Calu3 (cell line): ENCODE results near the gene JOSD2. TPM values are rescaled to one million over a fixed set of nuclear protein-coding genes. Genes with fewer than 3 reads are reported as not detected.

Experiments used
- BruUV-seq: library from RNA; stranded (reverse); fragments of 400-500 nt; replicated peaks from 2 replicates; lab custom pipeline; 2021; lab: Mats Ljungman, UMichigan
- CTCF ChIA-PET: fragments of 300-600 bp; sonication (Branson Sonifier 250); formaldehyde crosslinking; loops from one replicate; lab custom pipeline; 2022; ENCODE audit warnings: antibody characterized with exemption; lab: Charles Lee
- DNase-seq: peaks from one replicate; pipeline ENCODE4 v3.0.0; 2022
- H3K27ac Mint-ChIP-seq: one replicate; pipeline ENCODE4 v1.8.0; 2022; ENCODE audit warnings: mixed read lengths; ENCODE audit not compliant: unreplicated experiment
- H3K27me3 Mint-ChIP-seq: one replicate; pipeline ENCODE4 v1.8.0; 2022; ENCODE audit warnings: mixed read lengths; ENCODE audit not compliant: unreplicated experiment
- H3K36me3 Mint-ChIP-seq: one replicate; pipeline ENCODE4 v1.8.0; 2022; ENCODE audit warnings: mild to moderate bottlenecking, moderate library complexity, mixed read lengths; ENCODE audit not compliant: insufficient read depth, unreplicated experiment
- H3K4me1 Mint-ChIP-seq: one replicate; pipeline ENCODE4 v1.8.0; 2022; ENCODE audit warnings: mild to moderate bottlenecking, low read depth, mixed read lengths; ENCODE audit not compliant: unreplicated experiment
- H3K4me3 Mint-ChIP-seq: one replicate; pipeline ENCODE4 v1.8.0; 2022; ENCODE audit warnings: mild to moderate bottlenecking, low read depth, moderate library complexity, mixed read lengths; ENCODE audit not compliant: unreplicated experiment
- H3K9me3 Mint-ChIP-seq: one replicate; pipeline ENCODE4 v1.8.0; 2022; ENCODE audit warnings: low read depth, mixed read lengths; ENCODE audit not compliant: unreplicated experiment
- intact Hi-C: fragments of 100-400 bp; cut with micrococcal nuclease; formaldehyde crosslinking; loops from one replicate; pipeline ENCODE4 v1.10.0; 2022; ENCODE audit not compliant: unreplicated experiment
- total RNA-seq: library from RNA; stranded (reverse); gene quantifications from 2 replicates; pipeline ENCODE4 v1.2.3, GENCODE V29; 2022
- TF ChIP-seq, protein P1 (sequence below): fragments of 200-600 bp; IDR thresholded peaks from one replicate; pipeline ENCODE4 v1.8.0; 2022; ENCODE audit warnings: antibody characterized with exemption; ENCODE audit not compliant: unreplicated experiment

Gene JOSD2
- total RNA-seq, 1 experiment from 2014 or later, result 38.6 TPM

DNA sequence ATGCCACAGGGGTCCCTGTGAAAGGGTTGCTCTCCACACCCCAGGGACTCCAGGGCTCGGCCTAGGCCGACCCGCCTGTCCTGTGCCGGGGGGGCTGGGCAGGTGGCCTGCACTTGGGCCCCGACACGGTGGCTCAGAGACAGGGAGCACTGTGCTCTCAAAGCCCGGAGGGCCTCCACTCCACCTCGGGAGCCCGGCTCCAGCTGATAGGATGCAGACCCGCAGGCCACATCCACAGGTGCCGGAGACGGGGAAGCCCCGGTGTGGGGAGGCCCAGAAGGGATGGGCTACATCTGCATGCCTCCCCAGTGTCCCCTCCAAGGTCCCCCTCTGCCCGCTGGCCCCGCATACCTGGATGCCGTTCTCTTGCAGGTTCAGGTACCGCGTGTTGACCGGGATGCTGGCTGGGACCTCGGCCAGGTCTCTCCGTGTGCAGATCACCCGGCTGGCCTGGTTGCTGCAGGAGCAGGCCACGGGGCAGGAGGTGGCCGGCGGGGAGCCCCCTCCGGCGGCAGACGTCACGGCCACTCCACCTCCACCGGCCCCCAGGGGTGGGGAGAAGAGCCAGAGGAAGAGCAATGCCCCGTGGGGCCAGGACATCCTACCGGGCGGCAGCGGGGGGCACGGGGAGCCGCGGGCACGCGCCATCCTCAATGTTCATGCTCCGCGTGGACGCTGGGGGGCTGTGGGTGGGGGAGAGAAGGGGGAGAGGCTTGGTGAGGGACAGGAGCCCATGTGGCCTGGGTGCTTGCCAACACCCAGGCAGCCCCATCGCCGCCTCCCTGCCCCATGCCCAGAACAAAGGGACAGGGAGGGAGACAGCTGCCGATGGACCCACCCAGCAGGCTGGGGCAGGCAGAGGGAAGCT is 37.4 kb upstream of the JOSD2 start:
- Mint-ChIP-seq H3K4me1 (no peaks in the 10 kb centered on the region), H3K4me3 (no peak overlapping the region), H3K9me3 (no peaks in the 10 kb centered on the region), H3K36me3 (no peaks in the 10 kb centered on the region), H3K27me3 (peaks cover 77% of the 10 kb centered on the region), H3K27ac (no peak overlapping the region)
- TF ChIP-seq, protein P1, sequence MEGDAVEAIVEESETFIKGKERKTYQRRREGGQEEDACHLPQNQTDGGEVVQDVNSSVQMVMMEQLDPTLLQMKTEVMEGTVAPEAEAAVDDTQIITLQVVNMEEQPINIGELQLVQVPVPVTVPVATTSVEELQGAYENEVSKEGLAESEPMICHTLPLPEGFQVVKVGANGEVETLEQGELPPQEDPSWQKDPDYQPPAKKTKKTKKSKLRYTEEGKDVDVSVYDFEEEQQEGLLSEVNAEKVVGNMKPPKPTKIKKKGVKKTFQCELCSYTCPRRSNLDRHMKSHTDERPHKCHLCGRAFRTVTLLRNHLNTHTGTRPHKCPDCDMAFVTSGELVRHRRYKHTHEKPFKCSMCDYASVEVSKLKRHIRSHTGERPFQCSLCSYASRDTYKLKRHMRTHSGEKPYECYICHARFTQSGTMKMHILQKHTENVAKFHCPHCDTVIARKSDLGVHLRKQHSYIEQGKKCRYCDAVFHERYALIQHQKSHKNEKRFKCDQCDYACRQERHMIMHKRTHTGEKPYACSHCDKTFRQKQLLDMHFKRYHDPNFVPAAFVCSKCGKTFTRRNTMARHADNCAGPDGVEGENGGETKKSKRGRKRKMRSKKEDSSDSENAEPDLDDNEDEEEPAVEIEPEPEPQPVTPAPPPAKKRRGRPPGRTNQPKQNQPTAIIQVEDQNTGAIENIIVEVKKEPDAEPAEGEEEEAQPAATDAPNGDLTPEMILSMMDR, result no peak
- CTCF ChIA-PET, result interaction anchor here (1.1 kb wide), 1 partner anchor 8 kb away, joined by 5 read pairs; no protein-coding TSS in a partner anchor
- intact Hi-C loops, result no loop called here
- DNase-seq, result no peak
- BruUV-seq, result no TSS peak

GRCh38 chr19:50547385-50548190 is 36.6 kb upstream of the JOSD2 start:
- Mint-ChIP-seq H3K36me3 (no peaks in the 10 kb centered on the region), H3K4me3 (no peak overlapping the region), H3K27ac (no peak overlapping the region), H3K9me3 (no peaks in the 10 kb centered on the region), H3K27me3 (peaks cover 69% of the 10 kb centered on the region), H3K4me1 (no peaks in the 10 kb centered on the region)
- CTCF ChIA-PET, result interaction anchor here (1.1 kb wide), 1 partner anchor 9 kb away, joined by 5 read pairs; no protein-coding TSS in a partner anchor
- intact Hi-C loops, result no loop called here
- DNase-seq, result no peak
- BruUV-seq, result no TSS peak
- TF ChIP-seq, protein P1, result no peak

DNA sequence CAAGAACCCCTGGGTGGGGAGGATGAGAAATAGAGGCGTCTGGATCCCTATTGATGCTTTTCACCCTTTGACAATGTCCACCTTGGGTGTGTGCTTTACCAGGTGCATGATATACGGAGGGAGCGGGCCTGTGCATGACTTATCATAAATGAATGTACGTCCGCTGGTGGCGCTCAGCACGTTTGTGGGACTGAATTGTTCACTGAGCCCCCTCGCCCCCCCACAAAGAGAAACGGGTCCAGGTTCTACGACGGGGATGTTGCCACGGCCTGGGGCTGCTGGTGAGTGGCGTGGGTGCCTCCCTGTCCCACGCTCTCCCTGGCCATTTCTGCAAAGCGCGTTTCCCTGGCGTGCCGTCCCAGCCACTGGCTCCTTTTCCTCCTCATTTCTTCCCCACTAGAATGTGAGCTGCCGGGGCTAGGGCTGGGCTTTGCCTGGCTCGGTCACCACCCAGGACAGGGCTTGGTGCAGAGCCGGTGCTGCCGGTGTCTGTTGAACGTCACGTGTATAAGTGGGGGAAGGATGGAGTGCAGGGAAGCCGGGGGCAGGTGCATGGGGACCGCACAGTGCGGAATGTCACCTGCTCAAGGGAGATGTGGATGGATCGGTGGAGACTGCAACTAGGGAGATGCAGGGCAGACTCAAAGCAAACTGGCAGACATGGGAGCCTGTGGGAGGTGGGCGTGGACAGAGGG is 35.7 kb upstream of the JOSD2 start:
- Mint-ChIP-seq H3K27me3 (peaks cover 69% of the 10 kb centered on the region), H3K4me3 (no peak overlapping the region), H3K4me1 (no peaks in the 10 kb centered on the region), H3K9me3 (no peaks in the 10 kb centered on the region), H3K36me3 (no peaks in the 10 kb centered on the region), H3K27ac (no peak overlapping the region)
- intact Hi-C loops, result no loop called here
- TF ChIP-seq, protein P1, result no peak
- no TSS peak for BruUV-seq
- DNase-seq, result no peak
- CTCF ChIA-PET, result no interaction called here

- no peaks in the 10 kb centered on the region for H3K9me3 Mint-ChIP-seq
- CTCF ChIA-PET, result interaction anchor here (0.7 to 1.0 kb wide), 2 partner anchors 13 to 474 kb away, joined by 4 read pairs; no protein-coding TSS in a partner anchor
- H3K36me3 Mint-ChIP-seq, result no peaks in the 10 kb centered on the region
- intact Hi-C loops, result no loop called here
- TF ChIP-seq, protein P1, result no peak
- no peak overlapping the region for H3K4me3 Mint-ChIP-seq
- no peaks in the 10 kb centered on the region for H3K4me1 Mint-ChIP-seq
- H3K27me3 Mint-ChIP-seq, result peaks cover 35% of the 10 kb centered on the region
- no peak overlapping the region for H3K27ac Mint-ChIP-seq
- BruUV-seq, result no TSS peak
- no peak for DNase-seq
These were observed 32.0 kb upstream of the JOSD2 start for GRCh38 chr19:50542943-50543342.
